H1 (cell line): ENCODE results near the gene CTRL. TPM values are rescaled to one million over a fixed set of nuclear protein-coding genes. Genes with fewer than 3 reads are reported as not detected.

ENCODE experiments used
- BACH1 ChIP-seq: IDR thresholded peaks from 2 replicates; pipeline ENCODE4 v1.6.1; 2012; ENCODE audit warnings: low read length, improper control_type of control experiment
- NRF1 ChIP-seq: IDR thresholded peaks from 2 replicates; pipeline ENCODE4 v1.6.1; 2011; ENCODE audit warnings: mild to moderate bottlenecking, low read depth, low read length, improper control_type of control experiment
- SAP30 ChIP-seq: fragments of 300-600 bp; sonication (generic); IDR thresholded peaks from 2 replicates; pipeline ENCODE4 v1.7.1; 2012; ENCODE audit warnings: low read length, moderate library complexity, mild to moderate bottlenecking, inconsistent platforms; ENCODE audit not compliant: insufficient read depth, insufficient replicate concordance
- polyA plus RNA-seq, 7 experiments: library from polyadenylated mRNA; depleted of rRNA in 3 of 7; stranded (reverse) in 5 of 7; unstranded in 2 of 7; fragments of >200 nt in 5 of 7; fragments of 200-250 nt in 2 of 7; gene quantifications; 1 replicate in 5 of 7; 2 replicates in 1 of 7; 4 replicates in 1 of 7; pipeline versions ENCODE4 v1.2.1 to v1.2.3, GENCODE V29; 2011 to 2013; ENCODE audit warnings: missing spikeins in 2 of 7, mixed read lengths in 2 of 7
- total RNA-seq: library from RNA; stranded (reverse); fragmentation: NEBNext Ultra II Directional; extraction: Animal tissue kit (Norgen Biotek cat#: 25700); gene quantifications from 2 replicates; pipeline ENCODE4 v1.2.1, GENCODE V29; 2021

The CTRL gene
- total and polyA plus RNA-seq, 2 of the 8 experiments (the other 6 are each of a cell fraction or from before 2014, with no cell fraction given): 1.7 to 4.2 TPM

DNA sequence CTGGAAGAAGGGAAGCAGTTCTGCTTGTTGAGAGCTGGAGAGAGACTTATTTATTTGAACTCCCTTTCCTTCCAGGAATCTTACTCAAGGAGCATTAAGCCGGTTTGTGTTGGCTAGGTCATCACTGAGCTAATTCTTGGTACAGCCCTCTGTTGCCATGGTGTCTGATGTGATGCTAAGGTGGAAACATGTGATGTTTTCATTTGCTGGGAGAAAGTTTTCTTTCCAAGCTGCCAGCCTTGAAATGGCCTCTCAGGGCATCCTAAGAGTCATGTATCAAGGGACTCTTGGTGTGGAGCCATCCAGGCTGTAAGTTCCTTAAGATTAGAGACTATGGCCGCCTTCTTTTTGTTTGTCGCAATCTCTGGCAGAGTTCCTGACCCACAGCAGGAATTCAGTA, 34.4 kb downstream of the CTRL start (continued):
- TF ChIP-seq BACH1 (no peak), SAP30 (no peak), NRF1 (no peak)
- TF ChIP-seq, all 59 proteins: peak for 0
